HG03521 (cell line): ENCODE data around the gene DDX4.
"Not testable (repeated sequence)": the region's sequence is repeated elsewhere in the genome, so short reads cannot be mapped to it uniquely, and the experiment has no call there.

Experiments
- ATAC-seq: cut with Tn5 transposase; IDR thresholded peaks from one replicate; pipeline ENCODE4 v1.9.1; 2021; ENCODE audit warnings: mild to moderate bottlenecking, moderate library complexity; ENCODE audit not compliant: unreplicated experiment

The DDX4 gene

DNA sequence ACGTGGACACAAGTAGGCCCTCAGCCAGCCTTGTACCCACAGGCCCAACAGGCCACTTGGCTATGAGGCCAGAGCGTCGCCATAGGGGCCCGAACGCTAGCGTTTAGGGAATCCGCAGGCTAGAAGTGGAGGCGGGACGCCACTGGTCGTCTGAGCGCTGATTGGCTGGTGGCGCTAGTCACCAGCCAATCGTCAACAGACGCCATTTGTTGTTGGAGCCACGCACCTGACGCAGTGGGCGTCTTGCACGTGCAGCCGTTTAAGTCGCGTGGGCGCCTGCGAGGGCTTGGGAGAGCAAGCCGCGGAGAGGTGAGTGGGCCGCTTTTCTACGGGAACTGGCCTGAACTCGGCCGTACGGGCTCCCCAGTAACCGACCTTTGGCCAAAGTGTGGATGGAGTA, at the start of gene DDX4:
TSS of gene DDX4 (plus strand) at position 269 of the 400 bp plus-strand sequence. CDS start 903 bp downstream, outside the sequence.
- ATAC-seq = no peak

- ATAC-seq = no peak
Measured at GRCh38 chr5:55691265-55692105, 46.4 kb upstream of the DDX4 start.

GRCh38 chr5:55692106-55692417, 45.8 kb upstream of the DDX4 start:
- no peak for ATAC-seq

DNA sequence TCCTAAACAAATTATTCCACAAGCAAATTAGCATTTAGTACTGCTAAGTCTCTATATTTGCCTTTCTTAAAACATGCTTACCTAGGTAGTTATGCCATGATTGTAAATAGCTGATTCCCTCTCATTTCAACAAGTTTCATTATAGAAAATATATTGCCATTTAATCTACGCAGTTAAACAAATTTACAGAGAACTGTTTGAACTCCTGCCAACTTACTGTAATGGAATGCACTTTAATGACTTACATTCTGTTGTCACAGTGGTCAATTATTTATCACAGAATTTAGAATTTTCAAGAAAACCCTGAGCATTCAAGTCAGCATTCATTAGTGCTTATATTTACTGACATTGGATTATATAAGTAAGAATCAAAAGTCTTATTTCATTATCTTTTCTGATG, 45.4 kb upstream of the DDX4 start:
- no peak for ATAC-seq

GRCh38 chr5:55694152-55694830, 43.6 kb upstream of the DDX4 start:
- ATAC-seq = no peak

DNA sequence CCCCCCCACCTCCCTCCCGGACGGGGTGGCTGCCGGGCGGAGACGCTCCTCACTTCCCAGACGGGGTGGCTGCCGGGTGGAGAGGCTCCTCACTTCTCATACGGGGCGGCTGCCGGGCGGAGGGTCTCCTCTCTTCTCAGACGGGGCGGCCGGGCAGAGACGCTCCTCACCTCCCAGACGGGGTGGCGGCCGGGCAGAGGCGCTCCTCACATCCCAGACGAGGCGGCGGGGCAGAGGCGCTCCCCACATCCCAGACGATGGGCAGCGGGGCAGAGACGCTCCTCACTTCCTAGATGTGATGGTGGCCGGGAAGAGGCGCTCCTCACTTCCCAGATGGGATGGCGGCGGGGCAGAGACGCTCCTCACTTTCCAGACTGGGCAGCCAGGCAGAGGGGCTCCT, 41.2 kb upstream of the DDX4 start:
- ATAC-seq = not testable (repeated sequence)

DNA sequence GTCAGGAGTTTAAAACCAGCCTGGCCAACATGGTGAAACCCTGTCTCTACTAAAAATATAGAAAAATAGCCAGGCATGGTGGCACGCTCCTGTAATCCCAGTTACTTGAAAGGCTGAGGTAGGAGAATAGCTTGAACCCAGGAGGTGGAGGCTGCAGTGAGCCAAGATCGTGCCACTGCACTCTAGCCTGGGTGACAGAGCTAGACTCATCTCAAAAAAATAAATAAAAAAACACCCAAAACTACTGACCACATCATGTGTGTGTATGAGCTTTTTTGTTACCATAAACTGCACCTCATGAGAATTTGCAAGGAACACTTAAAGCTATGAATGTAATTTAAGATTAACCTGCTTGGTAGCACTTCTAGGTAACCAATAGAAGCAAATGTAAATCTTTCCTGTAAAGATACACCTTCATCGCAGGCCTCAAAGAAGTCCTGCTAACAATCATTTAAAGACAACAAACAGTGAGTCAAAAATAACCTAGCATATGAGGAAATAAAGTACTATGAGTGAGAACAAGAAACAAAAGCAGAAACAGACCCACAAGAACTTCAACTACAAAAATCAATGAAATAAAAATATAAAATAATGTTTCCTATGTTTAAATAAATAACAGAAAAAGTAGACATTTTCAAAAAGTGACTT, 38.7 kb upstream of the DDX4 start:
- ATAC-seq = peak; percentile 50

DNA sequence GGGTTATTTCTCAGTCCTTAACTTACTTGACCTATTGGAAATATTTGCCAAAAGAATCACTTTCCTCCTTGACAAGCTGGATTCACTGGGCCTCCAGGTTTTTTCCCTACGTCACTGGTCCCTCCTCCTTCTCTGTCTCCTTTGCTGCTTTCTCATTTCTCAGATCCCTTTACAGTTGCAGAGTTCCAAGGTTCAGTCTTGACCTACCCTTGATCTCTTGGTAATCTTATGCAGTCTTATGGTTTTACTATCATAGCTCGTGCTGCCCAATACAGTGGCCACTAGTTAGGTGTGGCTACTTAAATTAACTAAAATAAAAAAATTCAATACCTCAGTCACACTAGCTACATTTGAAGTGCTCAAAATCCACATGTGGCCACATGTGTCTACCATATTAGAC, 37.1 kb upstream of the DDX4 start:
- no peak for ATAC-seq

- ATAC-seq = no peak
Measured at GRCh38 chr5:55701462-55702103, 36.3 kb upstream of the DDX4 start.

DNA sequence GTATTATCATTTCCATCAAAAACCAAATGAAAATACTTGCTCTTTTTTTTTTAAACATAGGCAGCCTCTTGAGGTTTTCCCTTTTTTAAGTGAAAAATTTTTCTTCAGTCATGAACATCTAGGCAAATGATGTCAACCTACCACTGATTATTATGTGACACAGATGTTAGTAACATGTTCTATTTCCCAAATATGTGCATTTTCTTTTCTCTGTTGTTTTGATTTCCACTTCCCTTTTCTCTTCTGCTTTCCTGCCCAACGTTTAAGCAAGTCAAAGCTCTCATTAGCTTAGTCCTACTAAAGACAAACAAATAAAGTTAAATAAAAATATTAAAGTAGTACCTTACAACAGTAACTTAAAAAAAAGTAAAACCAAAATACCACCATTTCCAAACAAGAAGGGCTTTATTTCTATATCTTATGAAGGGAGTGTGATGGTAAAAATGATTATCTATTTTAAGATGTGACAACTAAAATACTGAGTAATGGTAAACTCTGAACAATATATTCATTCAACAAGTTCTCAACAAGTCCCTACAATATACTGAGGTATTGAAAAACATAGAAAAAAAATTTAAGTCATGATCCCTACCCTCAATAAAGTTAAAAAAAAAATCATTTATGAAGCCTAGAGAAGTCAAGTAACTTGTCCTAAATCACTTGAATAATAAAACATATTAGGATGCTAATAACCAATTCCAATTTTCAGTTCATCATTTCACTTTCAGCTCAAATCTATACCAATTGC, 35.1 kb upstream of the DDX4 start:
- ATAC-seq = no peak

- ATAC-seq = no peak
Measured at GRCh38 chr5:55706230-55706629, 31.6 kb upstream of the DDX4 start.

- ATAC-seq = no peak
Measured at GRCh38 chr5:55708732-55709131, 29.1 kb upstream of the DDX4 start.

DNA sequence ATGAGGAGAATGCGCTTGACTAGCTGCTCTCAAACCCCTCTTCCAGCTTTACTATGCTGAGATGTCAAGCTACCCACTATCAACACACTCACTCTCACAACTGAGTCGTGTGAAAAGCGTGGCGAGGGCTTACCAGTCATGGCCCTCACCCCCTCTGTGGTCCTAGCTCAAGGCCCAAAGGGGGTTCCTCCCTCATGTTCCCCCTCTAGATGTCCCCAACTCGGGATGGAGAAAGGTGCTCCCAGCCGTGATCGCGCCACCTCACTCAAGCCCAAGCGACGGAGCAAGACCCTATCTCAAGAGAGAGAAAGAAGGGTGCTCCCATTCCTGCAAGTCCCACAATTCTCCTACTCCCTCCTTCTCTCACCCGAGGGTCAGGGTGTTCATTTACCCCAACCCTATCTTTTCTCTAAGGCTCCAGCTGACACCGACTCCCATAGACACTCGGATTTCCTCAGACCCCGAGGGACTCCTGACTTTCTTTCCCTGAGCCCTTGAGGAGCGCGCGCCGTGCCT, 26.3 kb upstream of the DDX4 start:
- no peak for ATAC-seq

DNA sequence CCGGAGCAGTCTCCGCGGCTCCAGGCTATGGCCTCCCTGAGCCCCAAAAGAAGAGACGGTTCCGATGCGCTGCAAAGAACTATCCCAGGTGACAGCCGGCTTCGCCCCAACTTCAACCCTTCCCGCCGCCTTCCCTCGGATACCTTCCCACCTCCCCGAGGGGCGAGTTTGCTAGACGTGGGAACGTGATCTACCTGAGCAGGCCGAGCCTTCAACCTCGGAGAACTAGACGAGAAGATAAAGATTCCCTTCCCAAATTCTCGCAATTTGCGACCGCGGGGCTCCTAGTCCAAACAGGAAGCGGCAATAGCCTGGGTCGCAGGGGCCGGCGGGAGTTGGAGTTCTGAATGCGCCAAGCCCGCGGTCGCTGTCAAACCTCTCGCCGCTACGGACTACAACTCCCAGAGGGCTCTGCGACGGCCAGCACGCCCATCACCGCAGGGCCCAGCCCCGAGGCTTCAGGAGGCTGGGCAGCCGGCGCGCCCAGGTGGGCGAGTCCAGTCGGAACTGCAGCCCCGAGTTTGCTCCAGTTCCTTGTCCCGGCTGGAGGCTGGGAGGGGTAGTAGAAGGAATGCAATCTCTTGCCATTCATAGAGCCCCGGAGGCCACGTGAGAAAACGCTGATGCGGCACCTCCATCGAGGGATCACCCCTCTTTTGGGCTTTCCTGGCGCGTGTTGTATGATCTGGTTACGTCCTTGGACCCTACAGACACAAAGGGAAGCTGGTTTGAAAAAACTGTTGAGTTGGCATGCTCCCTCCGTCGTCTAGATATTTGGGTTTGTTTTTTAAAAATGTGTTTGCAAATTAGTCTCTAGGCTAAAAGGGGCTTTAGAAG, 25.6 kb upstream of the DDX4 start, which contains the start of gene SLC38A9:
TSS of gene SLC38A9 (minus strand) at position 302 of the 837 bp plus-strand sequence. CDS start 14,366 bp downstream, outside the sequence.
- peak; percentile 100 for ATAC-seq

GRCh38 chr5:55713871-55714270, 24.0 kb upstream of the DDX4 start:
- no peak for ATAC-seq

DNA sequence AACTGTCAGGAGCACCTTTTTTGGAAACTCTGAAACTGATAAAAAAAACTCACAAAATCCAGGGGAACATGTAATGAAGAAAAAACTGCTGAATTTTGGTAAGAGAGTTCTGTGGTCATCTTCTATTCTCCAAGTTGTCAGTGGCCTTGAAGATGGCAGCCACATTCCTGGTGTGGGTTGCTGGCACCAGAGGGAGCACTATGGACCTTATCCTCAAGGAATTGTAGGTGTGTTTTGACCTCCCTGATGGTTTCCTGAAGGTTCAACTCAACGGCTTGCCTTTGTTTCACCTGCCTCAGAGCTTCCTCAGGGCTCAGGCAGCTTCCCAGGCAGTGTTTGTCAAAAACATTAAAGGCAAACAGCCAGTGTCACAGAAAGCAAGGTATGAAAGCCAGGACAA, 23.5 kb upstream of the DDX4 start:
- ATAC-seq = no peak

GRCh38 chr5:55714749-55715148, 23.1 kb upstream of the DDX4 start:
- no peak for ATAC-seq

DNA sequence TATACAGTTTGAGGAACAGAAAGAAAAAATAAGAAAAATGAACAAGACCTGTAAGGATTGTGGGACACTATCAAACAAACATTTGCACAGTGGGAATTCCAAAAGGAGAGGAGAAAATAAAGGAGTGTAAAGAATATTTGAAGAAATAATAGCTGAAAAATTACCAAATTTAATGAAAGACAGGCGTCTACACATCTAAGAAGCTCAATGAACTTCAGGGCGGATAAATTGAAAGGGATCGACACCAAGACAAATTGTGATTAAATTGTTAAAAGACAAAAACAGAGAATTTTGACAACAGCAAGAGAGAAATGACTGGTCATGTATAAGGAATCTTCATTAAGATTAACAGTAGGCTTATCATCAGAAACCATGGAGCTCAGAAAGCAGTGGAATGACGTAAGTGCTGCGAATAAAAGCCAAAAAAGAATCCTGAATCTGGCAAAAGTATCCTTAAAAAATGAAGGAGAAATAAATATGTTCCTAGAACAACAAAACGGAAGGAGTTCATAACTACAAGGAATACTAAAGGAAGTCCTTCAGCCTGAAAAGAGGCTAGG, 22.3 kb upstream of the DDX4 start:
- no peak for ATAC-seq

DNA sequence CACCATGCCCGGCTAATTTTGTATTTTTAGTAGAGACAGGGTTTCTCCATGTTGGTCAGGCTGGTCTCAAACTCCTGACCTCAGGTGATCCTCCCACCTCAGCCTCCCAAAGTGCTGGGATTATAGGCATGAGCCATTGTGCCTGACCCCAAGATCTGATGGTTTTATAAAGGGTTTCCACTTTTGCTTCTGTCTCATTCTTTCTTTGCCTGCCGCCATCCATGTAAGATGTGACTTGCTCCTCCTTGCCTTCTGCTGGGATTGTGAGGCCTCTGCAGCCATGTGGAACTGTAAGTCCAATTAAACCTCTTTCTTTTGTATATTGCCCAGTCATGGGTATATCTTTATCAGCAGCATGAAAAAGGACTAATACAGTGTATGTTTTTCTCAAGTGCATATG, 18.8 kb upstream of the DDX4 start:
- ATAC-seq = not testable (repeated sequence)
